Astrocyte (in vitro differentiated cells and primary cell): ENCODE data around the gene ATP9A. TPM values are rescaled to one million over a fixed set of nuclear protein-coding genes. Genes with fewer than 3 reads are reported as not detected.

Experiments used
- DNase-seq: peaks from one replicate; pipeline ENCODE4 v3.0.0-alpha.2; 2010; ENCODE audit warnings: low read depth
- FAIRE-seq: peaks from 2 replicates; lab custom pipeline; 2011; peaks lifted over from hg19 to GRCh38; lab: Jason Lieb, UNC
- H2AFZ ChIP-seq: 2 replicates; pipeline ENCODE4 v1.6.0; 2012; ENCODE audit warnings: low read depth, low read length, inconsistent platforms
- H3K27ac ChIP-seq: 2 replicates; pipeline ENCODE4 v1.5.1; 2011; ENCODE audit warnings: low read depth, low read length, inconsistent platforms
- H3K27me3 ChIP-seq: 2 replicates; pipeline ENCODE4 v1.6.0; 2011; ENCODE audit warnings: low read length, inconsistent platforms; ENCODE audit not compliant: insufficient read depth
- H3K36me3 ChIP-seq: 2 replicates; pipeline ENCODE4 v1.5.1; 2011; ENCODE audit warnings: low read length, inconsistent platforms; ENCODE audit not compliant: insufficient read depth
- H3K4me1 ChIP-seq: 2 replicates; pipeline ENCODE4 v1.5.1; 2011; ENCODE audit warnings: low read length, inconsistent platforms; ENCODE audit not compliant: insufficient read depth
- H3K4me2 ChIP-seq: 2 replicates; pipeline ENCODE4 v1.6.0; 2012; ENCODE audit warnings: low read length, inconsistent platforms
- H3K4me3 ChIP-seq: 2 replicates; pipeline ENCODE4 v1.5.1; 2011; ENCODE audit warnings: low read depth, mild to moderate bottlenecking, low read length, inconsistent platforms; ENCODE audit not compliant: insufficient read depth
- H3K79me2 ChIP-seq: 2 replicates; pipeline ENCODE4 v1.6.0; 2012; ENCODE audit warnings: mild to moderate bottlenecking, low read length, inconsistent platforms; ENCODE audit not compliant: insufficient read depth
- H3K9ac ChIP-seq: 2 replicates; pipeline ENCODE4 v1.6.0; 2012; ENCODE audit warnings: mild to moderate bottlenecking, low read length, inconsistent platforms
- H3K9me3 ChIP-seq: 2 replicates; pipeline ENCODE4 v1.5.1; 2012; ENCODE audit warnings: low read depth, mild to moderate bottlenecking, low read length, inconsistent platforms; ENCODE audit not compliant: insufficient read depth
- H4K20me1 ChIP-seq: 2 replicates; pipeline ENCODE4 v1.6.0; 2012; ENCODE audit warnings: low read length, inconsistent platforms; ENCODE audit not compliant: insufficient read depth
- H3K27ac Mint-ChIP-seq: one replicate; pipeline ENCODE4 v1.8.0; 2021; ENCODE audit warnings: mild to moderate bottlenecking, mixed read lengths; ENCODE audit not compliant: unreplicated experiment
- H3K27me3 Mint-ChIP-seq: one replicate; pipeline ENCODE4 v1.8.0; 2021; ENCODE audit warnings: low read depth, mixed read lengths; ENCODE audit not compliant: unreplicated experiment
- H3K36me3 Mint-ChIP-seq: one replicate; pipeline ENCODE4 v1.8.0; 2021; ENCODE audit warnings: low read depth, mixed read lengths; ENCODE audit not compliant: unreplicated experiment
- H3K4me1 Mint-ChIP-seq: one replicate; pipeline ENCODE4 v1.8.0; 2021; ENCODE audit warnings: low read depth, mixed read lengths; ENCODE audit not compliant: unreplicated experiment
- H3K4me3 Mint-ChIP-seq: one replicate; pipeline ENCODE4 v1.8.0; 2021; ENCODE audit warnings: mild to moderate bottlenecking, moderate library complexity, mixed read lengths; ENCODE audit not compliant: unreplicated experiment
- H3K9me3 Mint-ChIP-seq: one replicate; pipeline ENCODE4 v1.8.0; 2021; ENCODE audit warnings: mild to moderate bottlenecking, mixed read lengths; ENCODE audit not compliant: unreplicated experiment
- EZH2 ChIP-seq: IDR thresholded peaks from 2 replicates; pipeline ENCODE4 v1.6.1; 2012; ENCODE audit warnings: mild to moderate bottlenecking, low read length, inconsistent platforms; ENCODE audit not compliant: insufficient read depth
- total RNA-seq: library from RNA; stranded (reverse); gene quantifications from 2 replicates; pipeline ENCODE4 v1.2.1, GENCODE V29; 2021
- TF ChIP-seq, protein P1 (sequence below): IDR thresholded peaks from 2 replicates; pipeline ENCODE4 v1.5.1; 2011; ENCODE audit warnings: low read depth, mild to moderate bottlenecking, inconsistent platforms, low read length, moderate library complexity; ENCODE audit not compliant: insufficient read depth

Gene ATP9A
- total RNA-seq, 1 donor from 2014 or later: 12.9 TPM

DNA sequence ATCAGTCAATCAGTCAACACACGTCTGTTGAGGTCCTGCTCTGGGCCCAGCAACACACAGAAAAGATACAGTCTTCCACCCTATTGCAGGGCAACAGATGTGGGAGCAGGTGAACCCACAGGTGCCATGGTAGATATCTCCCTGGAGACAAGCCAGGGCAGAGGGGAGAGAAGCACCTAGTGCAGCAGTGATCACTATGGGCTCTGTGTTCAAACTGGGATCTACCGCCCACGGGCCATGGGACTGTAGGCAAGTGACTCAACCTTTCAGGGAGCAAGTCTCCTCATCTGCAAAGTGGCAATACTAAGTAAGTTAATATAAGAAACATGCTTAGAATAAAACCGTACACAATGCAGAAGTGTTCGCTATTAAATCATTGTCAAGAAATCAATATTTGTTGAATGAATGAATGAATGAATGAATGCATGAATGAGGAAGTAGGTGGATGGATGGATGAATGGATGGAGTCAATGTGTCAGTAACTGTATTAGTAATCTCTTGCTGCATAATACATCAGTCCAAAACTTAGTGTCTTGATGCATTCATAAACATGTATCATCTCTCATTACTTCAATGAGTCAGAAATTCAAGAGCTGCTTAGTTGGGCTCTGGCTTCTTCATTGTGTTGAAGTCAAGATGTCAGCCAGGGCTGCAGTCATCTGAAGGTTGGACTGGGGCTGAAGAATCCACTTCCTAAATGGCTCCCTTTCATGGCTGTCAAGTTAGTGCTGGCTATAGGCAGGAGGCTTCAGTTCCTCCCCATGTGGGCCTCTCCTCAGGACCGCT, 193.7 kb downstream of the ATP9A start:
- peaks cover 2% of the 10 kb centered on the region for H3K9me3 Mint-ChIP-seq

DNA sequence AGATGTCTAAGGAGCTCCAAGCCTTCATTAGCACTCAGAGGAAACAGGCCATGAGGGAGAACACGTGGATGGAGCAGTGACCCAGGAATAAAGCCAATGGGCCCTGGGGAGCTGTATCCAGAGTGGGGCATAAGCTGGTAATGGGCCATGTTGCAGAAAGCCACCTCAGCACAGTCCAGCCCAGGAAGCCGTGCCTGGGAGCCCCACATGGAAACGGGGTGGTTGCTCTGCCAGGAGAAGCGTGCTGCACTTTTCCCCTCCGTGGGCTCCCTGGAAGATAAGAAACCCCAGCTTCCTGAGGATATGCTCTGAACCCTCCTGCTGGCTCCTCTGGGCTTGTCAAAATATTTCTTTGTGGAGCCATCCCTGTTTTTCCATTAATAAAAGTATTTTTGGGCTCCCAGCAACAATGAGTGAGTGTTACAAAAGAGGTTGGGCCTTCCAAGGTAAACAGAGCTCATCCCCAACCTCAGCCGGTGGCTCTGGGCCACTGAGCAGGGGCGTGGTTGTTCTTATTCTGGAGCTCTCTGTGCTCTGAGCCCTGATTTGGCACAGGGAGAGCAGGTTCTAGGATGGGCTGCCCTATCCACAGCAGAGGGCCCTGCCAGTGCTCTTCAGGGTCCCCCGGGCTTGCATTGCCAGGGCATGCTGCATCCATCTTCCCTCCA, 194.5 kb downstream of the ATP9A start:
- Histone ChIP-seq H3K4me2 (no peak overlapping the region), H3K4me1 (peaks cover 8% of the 10 kb centered on the region), H3K36me3 (no peaks in the 10 kb centered on the region), H3K9me3 (peaks cover 3% of the 10 kb centered on the region), H3K4me3 (no peak overlapping the region), H3K27me3 (no peaks in the 10 kb centered on the region), H4K20me1 (no peaks in the 10 kb centered on the region), H2AFZ (no peak overlapping the region), H3K9ac (no peak overlapping the region), H3K27ac (no peak overlapping the region), H3K79me2 (no peaks in the 10 kb centered on the region)
- Mint-ChIP-seq H3K4me3 (no peak overlapping the region), H3K27me3 (peaks cover 14% of the 10 kb centered on the region), H3K9me3 (peaks cover 2% of the 10 kb centered on the region), H3K4me1 (peaks cover 1% of the 10 kb centered on the region), H3K27ac (no peak overlapping the region), H3K36me3 (peaks cover 4% of the 10 kb centered on the region)
- no peak for TF ChIP-seq EZH2
- TF ChIP-seq, protein P1, sequence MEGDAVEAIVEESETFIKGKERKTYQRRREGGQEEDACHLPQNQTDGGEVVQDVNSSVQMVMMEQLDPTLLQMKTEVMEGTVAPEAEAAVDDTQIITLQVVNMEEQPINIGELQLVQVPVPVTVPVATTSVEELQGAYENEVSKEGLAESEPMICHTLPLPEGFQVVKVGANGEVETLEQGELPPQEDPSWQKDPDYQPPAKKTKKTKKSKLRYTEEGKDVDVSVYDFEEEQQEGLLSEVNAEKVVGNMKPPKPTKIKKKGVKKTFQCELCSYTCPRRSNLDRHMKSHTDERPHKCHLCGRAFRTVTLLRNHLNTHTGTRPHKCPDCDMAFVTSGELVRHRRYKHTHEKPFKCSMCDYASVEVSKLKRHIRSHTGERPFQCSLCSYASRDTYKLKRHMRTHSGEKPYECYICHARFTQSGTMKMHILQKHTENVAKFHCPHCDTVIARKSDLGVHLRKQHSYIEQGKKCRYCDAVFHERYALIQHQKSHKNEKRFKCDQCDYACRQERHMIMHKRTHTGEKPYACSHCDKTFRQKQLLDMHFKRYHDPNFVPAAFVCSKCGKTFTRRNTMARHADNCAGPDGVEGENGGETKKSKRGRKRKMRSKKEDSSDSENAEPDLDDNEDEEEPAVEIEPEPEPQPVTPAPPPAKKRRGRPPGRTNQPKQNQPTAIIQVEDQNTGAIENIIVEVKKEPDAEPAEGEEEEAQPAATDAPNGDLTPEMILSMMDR: no peak
- DNase-seq (peak; percentile 41), FAIRE-seq (no peak)

More for the DNA sequence above, 193.7 kb downstream of the ATP9A start:
- Histone ChIP-seq H3K9ac (no peak overlapping the region), H3K9me3 (peaks cover 3% of the 10 kb centered on the region), H3K79me2 (no peaks in the 10 kb centered on the region), H3K27ac (no peak overlapping the region), H3K4me2 (no peak overlapping the region), H3K4me3 (no peak overlapping the region), H2AFZ (no peak overlapping the region), H3K4me1 (peaks cover 15% of the 10 kb centered on the region), H4K20me1 (no peaks in the 10 kb centered on the region), H3K27me3 (no peaks in the 10 kb centered on the region), H3K36me3 (no peaks in the 10 kb centered on the region)
- DNase-seq (no peak), FAIRE-seq (no peak)
- Mint-ChIP-seq H3K27me3 (peaks cover 12% of the 10 kb centered on the region), H3K4me3 (no peak overlapping the region), H3K36me3 (peaks cover 4% of the 10 kb centered on the region), H3K4me1 (peaks cover 4% of the 10 kb centered on the region), H3K27ac (no peak overlapping the region)
- TF ChIP-seq, protein P1: no peak
- no peak for TF ChIP-seq EZH2
